Measurements from ENCODE around the gene UBE2D1.

GRCh38 chr10:58356756-58357155, 21.9 kb downstream of the UBE2D1 start:
- TF ChIP-seq CTCF (conservative IDR thresholded peaks at IDR 0.05; ENCODE audit: low read depth, low read length) (no peak), SMC3 (IDR thresholded peaks at IDR 0.05; ENCODE audit: low read depth, low read length) (no peak), BHLHE40 (IDR thresholded peaks at IDR 0.05; ENCODE audit: low read depth, low read length) (no peak), CHD1 (IDR thresholded peaks at IDR 0.05; ENCODE audit: low read depth, low read length) (no peak), POLR2A (IDR thresholded peaks at IDR 0.05; ENCODE audit: low read depth, low read length) (no peak), RAD21 (IDR thresholded peaks at IDR 0.05; ENCODE audit: low read length) (no peak), MAFK (IDR thresholded peaks at IDR 0.05; ENCODE audit: low read depth, low read length) (no peak), MAZ (IDR thresholded peaks at IDR 0.05; ENCODE audit: borderline replicate concordance, low read depth, low read length) (no peak), RCOR1 (IDR thresholded peaks at IDR 0.05; ENCODE audit: insufficient replicate concordance, low read length) (no peak), USF2 (IDR thresholded peaks at IDR 0.05; ENCODE audit: low read depth, low read length) (no peak), CEBPB (IDR thresholded peaks at IDR 0.05; ENCODE audit: low read depth, low read length) (no peak), RFX5 (IDR thresholded peaks at IDR 0.05; ENCODE audit: low read depth, low read length) (no peak), MXI1 (IDR thresholded peaks at IDR 0.05; ENCODE audit: borderline replicate concordance, low read depth, low read length) (no peak)
